IPS-18c (cell line): ENCODE data around the gene GPC5.
"Not testable (repeated sequence)": the region's sequence is repeated elsewhere in the genome, so short reads cannot be mapped to it uniquely, and the experiment has no call there.

Experiments used
- H3K4me3 ChIP-seq: 2 replicates; pipeline ENCODE4 v1.7.0; 2013; ENCODE audit warnings: low read depth, mild to moderate bottlenecking, low read length, moderate library complexity; ENCODE audit not compliant: insufficient read depth
- H3K9me3 ChIP-seq: one replicate; pipeline ENCODE4 v1.6.1; 2013; ENCODE audit warnings: mild to moderate bottlenecking, low read length, moderate library complexity; ENCODE audit not compliant: control insufficient read depth, insufficient read depth

Gene GPC5

GRCh38 chr13:91797567-91797966 lies 399.1 kb downstream of the GPC5 start:
- Histone ChIP-seq H3K9me3 (peaks cover under 1% of the 10 kb centered on the region), H3K4me3 (no peak overlapping the region)

DNA sequence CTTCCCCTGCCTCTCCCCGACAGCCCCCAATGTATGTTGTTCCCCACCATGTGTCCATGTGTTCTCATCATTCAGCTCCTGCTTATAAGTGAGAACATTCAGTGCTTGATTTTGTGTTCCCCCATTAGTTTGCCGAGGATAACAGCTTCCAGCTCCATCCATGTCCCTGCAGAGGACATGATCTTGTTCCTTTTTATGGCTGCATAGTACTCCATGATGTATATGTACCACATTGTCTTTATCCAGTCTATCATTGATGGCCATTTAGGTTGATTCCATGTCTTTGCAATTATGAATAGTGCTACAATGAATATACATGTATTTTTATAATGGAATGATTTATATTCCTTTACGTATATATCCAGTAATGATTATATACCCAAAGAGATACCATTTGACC lies 399.9 kb downstream of the GPC5 start:
- not testable (repeated sequence) for H3K9me3 ChIP-seq, H3K4me3 ChIP-seq

GRCh38 chr13:91801772-91802171 lies 403.4 kb downstream of the GPC5 start:
- H3K4me3 ChIP-seq, H3K9me3 ChIP-seq: not testable (repeated sequence)

GRCh38 chr13:91802957-91803356 lies 404.5 kb downstream of the GPC5 start:
- H3K4me3 ChIP-seq, result no peak overlapping the region
- H3K9me3 ChIP-seq, result no peaks in the 10 kb centered on the region

DNA sequence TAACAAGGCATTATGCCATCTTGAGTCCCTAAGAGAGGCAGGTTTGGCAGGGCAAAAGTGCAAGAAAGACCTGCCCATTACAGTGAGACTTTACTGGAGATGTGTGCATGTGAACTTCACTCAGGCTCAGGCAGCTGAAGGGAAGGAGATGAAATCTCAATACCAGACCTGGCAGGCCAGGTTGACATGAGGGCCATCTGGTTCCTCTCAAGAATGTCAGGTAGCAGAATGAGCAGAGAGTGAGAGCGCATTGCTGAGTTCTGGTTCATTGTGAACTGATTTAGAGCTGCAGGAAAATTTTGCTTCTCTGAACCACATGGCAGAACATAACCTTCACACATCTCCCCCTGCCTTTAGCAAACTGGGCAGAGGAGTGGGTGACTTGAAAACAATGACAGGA lies 406.3 kb downstream of the GPC5 start:
- Histone ChIP-seq H3K4me3 (no peak overlapping the region), H3K9me3 (no peaks in the 10 kb centered on the region)

DNA sequence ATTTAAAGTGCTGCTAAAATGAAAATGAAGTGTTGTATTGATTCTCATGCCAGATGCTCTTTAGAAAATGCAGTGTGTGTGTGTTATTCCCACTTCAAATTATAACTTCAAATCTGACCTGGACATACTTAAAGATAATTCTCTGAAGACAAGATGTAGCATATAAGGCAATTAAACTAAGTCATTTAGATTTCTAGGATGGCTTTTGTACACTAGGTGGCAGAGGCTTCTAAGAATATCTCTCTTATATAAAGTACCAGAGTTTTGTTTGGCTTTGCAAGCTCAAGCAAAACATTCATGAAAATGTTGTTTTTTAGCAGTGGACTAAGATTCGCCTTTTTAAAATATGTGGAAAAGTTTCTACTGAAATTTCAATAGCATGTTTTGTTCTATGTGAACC lies 407.2 kb downstream of the GPC5 start:
- H3K4me3 ChIP-seq, result no peak overlapping the region
- no peaks in the 10 kb centered on the region for H3K9me3 ChIP-seq

GRCh38 chr13:91809161-91809560 lies 410.7 kb downstream of the GPC5 start:
- H3K4me3 ChIP-seq, result no peak overlapping the region
- no peaks in the 10 kb centered on the region for H3K9me3 ChIP-seq

GRCh38 chr13:91813253-91813652 lies 414.8 kb downstream of the GPC5 start:
- Histone ChIP-seq H3K9me3 (no peaks in the 10 kb centered on the region), H3K4me3 (no peak overlapping the region)

- Histone ChIP-seq H3K4me3 (no peak overlapping the region), H3K9me3 (no peaks in the 10 kb centered on the region)
Measured at GRCh38 chr13:91816263-91816807, 417.9 kb downstream of the GPC5 start.

DNA sequence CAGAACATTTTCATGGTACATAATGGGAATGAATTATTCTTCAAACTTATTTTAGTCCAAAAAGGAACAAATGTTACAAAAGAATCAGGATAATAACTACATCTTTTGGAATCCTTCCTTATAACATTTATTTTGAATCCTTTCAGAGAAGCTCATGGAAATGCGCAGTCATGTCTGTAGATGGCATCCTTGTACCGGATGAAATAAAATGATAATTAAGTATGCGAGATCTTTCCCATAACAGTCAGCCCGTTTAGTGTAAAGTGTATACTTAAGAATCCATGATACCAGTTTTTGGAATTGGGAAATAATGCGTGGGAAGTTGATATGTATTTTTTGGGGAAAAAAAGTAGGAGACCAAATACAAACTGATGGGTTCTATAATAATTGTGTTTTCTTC lies 418.8 kb downstream of the GPC5 start:
- H3K9me3 ChIP-seq, result no peaks in the 10 kb centered on the region
- no peak overlapping the region for H3K4me3 ChIP-seq

DNA sequence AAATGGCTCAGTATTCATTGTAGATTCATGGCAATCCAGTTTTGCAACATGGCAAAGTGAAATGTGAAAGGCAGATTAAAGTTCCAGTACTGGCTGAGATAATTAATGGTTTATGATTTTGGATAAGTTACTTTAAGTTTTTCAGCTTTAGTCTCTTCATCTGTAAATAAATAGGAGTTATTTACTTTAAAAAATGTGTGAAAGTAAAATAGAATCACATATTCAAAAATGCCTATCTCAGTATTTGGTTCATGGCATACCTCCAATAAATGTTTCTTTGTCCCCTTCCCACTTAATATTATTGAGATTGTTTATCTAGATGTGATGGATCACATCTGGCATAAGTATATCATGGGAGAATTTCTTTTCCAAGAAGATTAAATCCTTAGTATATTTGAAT lies 426.0 kb downstream of the GPC5 start:
- Histone ChIP-seq H3K9me3 (no peaks in the 10 kb centered on the region), H3K4me3 (no peak overlapping the region)

- H3K9me3 ChIP-seq, result peaks cover 2% of the 10 kb centered on the region
- H3K4me3 ChIP-seq, result no peak overlapping the region
Measured at GRCh38 chr13:91825516-91825915, 427.1 kb downstream of the GPC5 start.

GRCh38 chr13:91836553-91836952 lies 438.1 kb downstream of the GPC5 start:
- no peak overlapping the region for H3K4me3 ChIP-seq
- H3K9me3 ChIP-seq, result no peaks in the 10 kb centered on the region

DNA sequence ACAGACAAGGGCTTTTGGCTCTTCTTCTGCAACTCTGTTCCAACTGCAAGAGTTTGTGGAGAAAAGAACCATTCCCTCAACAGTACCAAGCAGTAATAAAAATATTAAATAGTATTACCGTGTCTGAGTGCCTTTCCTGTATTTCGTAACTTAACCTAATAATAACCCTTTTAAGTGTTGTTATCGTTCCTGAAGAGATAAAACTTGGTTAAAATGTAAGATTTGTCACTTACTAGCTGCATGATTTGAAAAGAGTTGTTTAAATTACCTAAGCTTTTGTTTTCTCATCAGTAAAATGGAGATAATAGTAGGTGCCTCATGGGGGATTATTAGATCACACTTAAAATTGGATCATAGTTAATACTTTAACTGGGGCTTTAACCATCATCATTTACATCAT lies 447.2 kb downstream of the GPC5 start:
- Histone ChIP-seq H3K4me3 (no peak overlapping the region), H3K9me3 (no peaks in the 10 kb centered on the region)

GRCh38 chr13:91863699-91864098 lies 465.3 kb downstream of the GPC5 start:
- no peak overlapping the region for H3K4me3 ChIP-seq
- H3K9me3 ChIP-seq, result no peaks in the 10 kb centered on the region

GRCh38 chr13:91868351-91868750 lies 469.9 kb downstream of the GPC5 start:
- H3K4me3 ChIP-seq, result no peak overlapping the region

DNA sequence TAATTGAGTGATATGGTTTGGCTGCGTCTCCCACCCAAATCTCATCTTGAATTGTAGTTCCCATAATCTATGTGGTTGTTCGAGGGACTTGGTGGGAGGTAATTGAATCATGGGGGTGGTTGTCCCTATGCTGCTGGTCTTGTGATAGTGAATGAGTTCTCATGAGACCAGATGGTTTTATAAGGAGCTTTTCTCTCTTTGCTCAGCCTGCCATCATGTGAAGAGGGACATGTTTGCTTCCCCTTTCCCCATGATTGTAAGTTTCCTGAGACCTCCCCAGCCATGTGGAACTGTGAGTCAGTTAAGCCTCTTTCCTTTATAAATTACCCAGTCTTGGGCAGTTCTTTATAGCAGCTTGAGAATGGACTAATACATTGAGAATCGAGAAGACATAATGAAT lies 480.1 kb downstream of the GPC5 start:
- Histone ChIP-seq H3K9me3 (no peaks in the 10 kb centered on the region), H3K4me3 (no peak overlapping the region)

More at GRCh38 chr13:91868351-91868750, 469.9 kb downstream of the GPC5 start:
- no peaks in the 10 kb centered on the region for H3K9me3 ChIP-seq

DNA sequence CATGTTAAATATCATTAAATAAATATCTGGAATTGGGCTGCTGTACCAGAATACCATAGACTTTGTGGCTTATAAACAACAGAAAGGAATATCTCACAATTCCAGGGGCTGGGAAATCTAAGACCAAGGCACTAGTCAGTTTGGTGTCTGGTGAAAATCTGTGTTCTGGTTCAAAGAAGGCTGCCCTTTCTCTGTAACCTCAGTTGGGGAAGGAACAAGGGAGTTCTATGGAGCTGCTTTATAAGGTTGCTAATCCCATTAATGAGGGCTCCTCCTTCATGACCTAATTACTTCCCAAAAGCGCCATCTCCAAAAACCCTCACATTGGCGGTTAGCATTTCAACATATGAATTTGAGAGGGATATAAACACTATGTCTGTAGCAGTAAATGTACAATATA lies 480.9 kb downstream of the GPC5 start:
- Histone ChIP-seq H3K4me3 (no peak overlapping the region), H3K9me3 (no peaks in the 10 kb centered on the region)

DNA sequence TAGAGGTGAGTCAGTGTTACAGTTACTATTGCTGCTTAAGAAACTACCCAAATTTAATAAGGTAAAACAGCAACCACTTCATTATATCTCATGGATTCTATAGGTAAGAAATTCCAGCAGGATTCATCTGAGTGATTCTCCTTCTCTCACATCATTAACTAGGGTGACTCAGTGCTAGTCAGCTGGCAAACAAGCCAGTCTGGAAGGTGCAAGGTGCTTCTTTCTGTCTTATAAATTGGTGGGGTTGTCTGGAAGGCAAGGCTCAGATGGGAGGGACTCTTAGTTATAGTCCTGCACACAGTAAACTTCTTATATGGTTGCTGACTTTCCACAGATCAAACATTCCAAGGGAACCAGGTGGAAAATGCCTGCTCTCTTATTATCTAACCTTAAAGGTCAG lies 484.5 kb downstream of the GPC5 start:
- no peak overlapping the region for H3K4me3 ChIP-seq
- H3K9me3 ChIP-seq, result no peaks in the 10 kb centered on the region
